ENCODE results near the gene LRCH1.

- TF ChIP-seq PBX3 (IDR thresholded peaks at IDR 0.05; ENCODE audit: insufficient replicate concordance, low read depth, low read length) (no peak), ZBED1 (IDR thresholded peaks at IDR 0.05; ENCODE audit: borderline replicate concordance) (no peak), PML (IDR thresholded peaks at IDR 0.05; ENCODE audit: low read length) (no peak), NFYB (IDR thresholded peaks at IDR 0.05; ENCODE audit: insufficient read depth, low read depth, low read length) (no peak), SUZ12 (IDR thresholded peaks at IDR 0.05; ENCODE audit: unreplicated experiment) (no peak), CTCF (IDR thresholded peaks at IDR 0.05 in 2 of 3, conservative IDR thresholded peaks at IDR 0.05 in 1 of 3; ENCODE audit: control insufficient read depth in 2 of 3, extremely low read depth in 1 of 3, insufficient read depth in 1 of 3, low read depth in 3 of 3, low read length in 3 of 3) (no peak), MTA2 (IDR thresholded peaks at IDR 0.05; ENCODE audit: low read depth) (no peak), SIN3A (IDR thresholded peaks at IDR 0.05; ENCODE audit: low read depth, low read length) (no peak), EP300 (IDR thresholded peaks at IDR 0.05; ENCODE audit: borderline replicate concordance in 1 of 2, control insufficient read depth in 1 of 2, low read depth in 2 of 2, low read length in 2 of 2) (no peak)
Measured at GRCh38 chr13:46582190-46582589, 29.2 kb downstream of the LRCH1 start.

Measured in GM12878 (cell line).